ENCODE results near the gene ARID3A. TPM values are rescaled to one million over a fixed set of nuclear protein-coding genes. Genes with fewer than 3 reads are reported as not detected.

Gene ARID3A
- total and polyA plus RNA-seq, 7 experiments from 2014 or later = 0.57 to 33.1 (median 8.6) TPM

DNA sequence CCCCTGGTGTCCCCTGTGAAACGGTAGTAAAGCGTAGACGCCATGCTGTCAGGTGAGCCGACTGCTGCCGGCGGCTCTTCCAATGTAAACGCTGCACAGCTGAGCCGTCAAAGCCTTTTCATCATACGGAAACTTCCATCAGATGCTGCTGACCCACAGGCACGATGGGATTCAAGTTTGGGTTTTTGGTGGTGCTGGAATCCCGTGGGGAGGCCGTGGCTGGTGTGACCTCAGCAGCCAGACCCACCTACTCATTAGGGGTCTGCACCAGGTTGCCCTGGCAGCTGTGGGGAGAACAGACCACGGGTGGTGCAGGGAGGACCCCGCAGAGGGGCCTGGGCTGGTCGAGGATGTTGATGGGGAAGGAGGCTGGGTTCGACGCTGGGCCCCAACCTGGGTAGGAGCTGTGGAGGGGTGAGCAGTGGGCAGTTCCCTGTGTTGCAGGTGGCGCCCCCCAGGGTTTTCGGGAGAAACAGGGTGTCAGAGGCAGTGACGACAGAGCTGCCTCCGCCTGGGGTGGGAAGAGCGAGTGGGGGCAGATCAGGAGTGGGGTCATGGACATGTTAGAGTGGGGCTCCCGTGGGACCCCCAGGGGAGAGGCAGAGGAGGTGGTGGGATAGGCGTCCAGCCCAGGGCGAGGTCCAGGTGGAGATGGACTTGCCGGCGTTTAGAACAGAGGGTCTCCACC lies 81.0 kb downstream of the ARID3A start:
- H3K4me1 ChIP-seq (ENCODE audit: control insufficient read depth in 2 of 2, insufficient read depth in 2 of 2, low read length in 2 of 2) = peaks cover 0 to under 1% of the 10 kb centered on the region in 2 donors
- Mint-ChIP-seq H3K4me1 (peaks cover 0 to 8% (median 0%) of the 10 kb centered on the region in 7 donors), H3K27me3 (peaks cover 0 to 6% (median 0%) of the 10 kb centered on the region in 5 donors), H3K36me3 (peaks cover 0 to 3% (median 0%) of the 10 kb centered on the region in 5 donors), H3K9me3 (peaks cover 0 to 2% (median 0%) of the 10 kb centered on the region in 11 donors), H3K27ac (peak overlapping the region in 1 of 9 donors; percentile 48), H3K4me3 (peak overlapping the region in 1 of 10 donors; percentile 9)
- CTCF ChIA-PET = interaction anchor here (0.9 kb wide), 1 partner anchor 9 kb away, joined by 3 read pairs; no protein-coding TSS in a partner anchor
- no peaks in the 10 kb centered on the region for H3K9me3 ChIP-seq (ENCODE audit: control insufficient read depth in 2 of 3, low read length in 3 of 3)
- H3K36me3 ChIP-seq (ENCODE audit: control insufficient read depth in 2 of 3, insufficient read depth in 3 of 3, low read length in 3 of 3) = peaks cover 0 to 27% (median 0%) of the 10 kb centered on the region in 3 experiments
- H3K27me3 ChIP-seq (ENCODE audit: control insufficient read depth in 2 of 2, insufficient read depth in 2 of 2, low read length in 2 of 2) = no peaks in the 10 kb centered on the region
- POLR2A ChIA-PET = interaction anchor here (0.7 to 1.3 kb wide), 4 partner anchors 9 to 77 kb away, joined by 3 to 4 read pairs (median 3); no protein-coding TSS in a partner anchor
- intact Hi-C loops (cut with micrococcal nuclease) = no loop called here
- H3K4me3 ChIP-seq (ENCODE audit: low read length) = no peak overlapping the region
- no peak for ATAC-seq
- H3K27ac ChIP-seq (ENCODE audit: low read depth, low read length) = no peak overlapping the region
- DNase-seq = no peak

DNA sequence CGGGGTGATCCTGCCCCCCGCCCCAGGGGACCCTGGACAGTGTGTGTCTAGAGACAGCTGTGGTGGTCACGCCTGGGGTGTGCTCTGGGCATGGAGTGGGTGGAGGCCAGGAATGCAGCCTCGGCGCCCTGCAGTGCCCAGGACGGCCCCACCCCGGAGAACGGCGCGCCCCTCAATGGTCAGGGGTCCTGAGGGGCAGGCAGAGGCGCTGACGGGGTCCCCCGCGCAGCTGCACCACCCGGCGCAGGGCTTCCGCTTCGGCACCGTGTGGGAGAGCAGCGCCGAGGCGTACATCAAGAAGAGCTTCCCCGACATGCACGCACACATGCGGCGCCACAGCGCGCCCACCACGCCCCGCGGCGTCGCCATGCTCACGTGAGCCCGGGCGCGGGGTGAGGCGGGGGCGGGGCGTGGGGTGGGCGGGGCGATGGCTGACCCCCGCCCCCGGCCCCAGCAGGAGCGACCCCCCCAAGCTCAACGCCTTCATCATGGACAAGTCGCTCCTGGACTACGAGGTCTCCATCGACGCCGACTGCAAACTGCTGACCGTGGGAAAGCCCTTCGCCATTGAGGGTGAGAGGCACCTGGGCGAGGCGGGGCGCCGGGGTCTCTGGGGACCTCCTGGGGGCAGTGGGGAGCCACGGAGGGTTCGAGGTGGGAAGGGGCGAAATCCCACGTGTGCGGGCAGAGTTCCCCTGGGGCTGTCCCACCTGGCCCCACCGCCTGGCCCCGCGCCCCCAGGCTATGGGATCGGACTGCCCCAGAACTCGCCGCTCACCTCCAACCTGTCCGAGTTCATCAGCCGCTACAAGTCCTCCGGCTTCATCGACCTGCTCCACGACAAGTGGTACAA lies 81.8 kb downstream of the ARID3A start:
- intact Hi-C loops (cut with micrococcal nuclease) = no loop called here
- no peaks in the 10 kb centered on the region for H3K4me1 ChIP-seq (ENCODE audit: control insufficient read depth in 2 of 2, insufficient read depth in 2 of 2, low read length in 2 of 2)
- Mint-ChIP-seq H3K27ac (no peak overlapping the region), H3K27me3 (peaks cover 0 to 2% (median 0%) of the 10 kb centered on the region in 5 donors), H3K36me3 (peaks cover 0 to 3% (median 0%) of the 10 kb centered on the region in 5 donors), H3K9me3 (peaks cover 0 to 2% (median 0%) of the 10 kb centered on the region in 11 donors), H3K4me3 (no peak overlapping the region), H3K4me1 (peaks cover 0 to 8% (median 0%) of the 10 kb centered on the region in 7 donors)
- H3K9me3 ChIP-seq (ENCODE audit: control insufficient read depth in 2 of 3, low read length in 3 of 3) = no peaks in the 10 kb centered on the region
- ATAC-seq = no peak
- CTCF ChIA-PET = interaction anchor here (0.9 kb wide), 1 partner anchor 10 kb away, joined by 3 read pairs; no protein-coding TSS in a partner anchor
- DNase-seq = no peak
- H3K27ac ChIP-seq (ENCODE audit: low read depth, low read length) = no peak overlapping the region
- no peak overlapping the region for H3K4me3 ChIP-seq (ENCODE audit: low read length)
- H3K27me3 ChIP-seq (ENCODE audit: control insufficient read depth in 2 of 2, insufficient read depth in 2 of 2, low read length in 2 of 2) = no peaks in the 10 kb centered on the region
- POLR2A ChIA-PET = interaction anchor here (0.7 to 1.3 kb wide), 3 partner anchors 8 to 76 kb away, joined by 3 read pairs; no protein-coding TSS in a partner anchor
- H3K36me3 ChIP-seq (ENCODE audit: control insufficient read depth in 2 of 3, insufficient read depth in 3 of 3, low read length in 3 of 3) = peaks cover 0 to 34% (median 0%) of the 10 kb centered on the region in 3 experiments

DNA sequence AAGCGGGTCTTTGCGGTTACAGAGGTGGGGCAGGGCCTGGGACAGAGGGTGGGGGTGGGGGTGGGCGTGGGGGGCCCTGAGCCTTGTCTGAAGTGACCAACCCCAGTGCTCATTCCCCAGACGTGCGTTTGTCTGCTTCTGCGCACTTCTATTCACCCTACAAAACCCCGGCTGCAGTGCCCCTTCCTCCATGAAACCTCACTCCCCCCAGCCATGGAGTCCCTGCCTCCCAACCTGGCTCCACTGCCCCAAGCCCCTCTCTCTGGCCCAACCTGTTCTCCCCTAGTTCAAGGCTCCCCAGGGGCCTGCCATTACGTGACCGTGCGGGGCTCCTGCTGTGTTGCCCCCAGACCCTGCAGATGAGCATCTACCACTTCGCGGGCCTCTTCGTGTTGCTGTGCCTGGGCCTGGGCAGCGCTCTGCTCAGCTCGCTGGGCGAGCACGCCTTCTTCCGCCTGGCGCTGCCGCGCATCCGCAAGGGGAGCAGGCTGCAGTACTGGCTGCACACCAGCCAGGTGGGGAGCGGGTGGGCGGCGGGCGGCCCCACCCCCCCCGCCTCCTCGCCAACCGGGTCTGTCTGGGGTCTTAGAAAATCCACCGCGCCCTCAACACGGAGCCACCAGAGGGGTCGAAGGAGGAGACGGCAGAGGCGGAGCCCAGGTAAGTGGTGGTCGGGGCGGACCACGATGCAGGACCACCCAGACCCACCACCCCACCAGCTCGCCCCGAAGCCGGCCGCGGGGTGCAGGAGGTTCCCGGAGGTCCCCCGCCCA lies 82.6 kb downstream of the ARID3A start:
- no peak overlapping the region for H3K27ac Mint-ChIP-seq
- H3K4me3 Mint-ChIP-seq = no peak overlapping the region
- Histone ChIP-seq H3K9me3 (ENCODE audit: control insufficient read depth in 2 of 3, low read length in 3 of 3) (no peaks in the 10 kb centered on the region), H3K4me1 (ENCODE audit: control insufficient read depth in 2 of 2, insufficient read depth in 2 of 2, low read length in 2 of 2) (no peaks in the 10 kb centered on the region), H3K27me3 (ENCODE audit: control insufficient read depth in 2 of 2, insufficient read depth in 2 of 2, low read length in 2 of 2) (no peaks in the 10 kb centered on the region), H3K4me3 (ENCODE audit: low read length) (no peak overlapping the region), H3K27ac (ENCODE audit: low read depth, low read length) (no peak overlapping the region), H3K36me3 (ENCODE audit: control insufficient read depth in 2 of 3, insufficient read depth in 3 of 3, low read length in 3 of 3) (peaks cover 0 to 43% (median 0%) of the 10 kb centered on the region in 3 experiments)
- no peak for ATAC-seq
- intact Hi-C loops (cut with micrococcal nuclease) = no loop called here
- CTCF ChIA-PET = no interaction called here
- peaks cover 0 to 3% (median 0%) of the 10 kb centered on the region in 5 donors for H3K36me3 Mint-ChIP-seq
- POLR2A ChIA-PET = no interaction called here
- no peaks in the 10 kb centered on the region for H3K27me3 Mint-ChIP-seq
- peaks cover 0 to 2% (median 0%) of the 10 kb centered on the region in 11 donors for H3K9me3 Mint-ChIP-seq
- DNase-seq = no peak
- peaks cover 0 to 8% (median 0%) of the 10 kb centered on the region in 7 donors for H3K4me1 Mint-ChIP-seq

DNA sequence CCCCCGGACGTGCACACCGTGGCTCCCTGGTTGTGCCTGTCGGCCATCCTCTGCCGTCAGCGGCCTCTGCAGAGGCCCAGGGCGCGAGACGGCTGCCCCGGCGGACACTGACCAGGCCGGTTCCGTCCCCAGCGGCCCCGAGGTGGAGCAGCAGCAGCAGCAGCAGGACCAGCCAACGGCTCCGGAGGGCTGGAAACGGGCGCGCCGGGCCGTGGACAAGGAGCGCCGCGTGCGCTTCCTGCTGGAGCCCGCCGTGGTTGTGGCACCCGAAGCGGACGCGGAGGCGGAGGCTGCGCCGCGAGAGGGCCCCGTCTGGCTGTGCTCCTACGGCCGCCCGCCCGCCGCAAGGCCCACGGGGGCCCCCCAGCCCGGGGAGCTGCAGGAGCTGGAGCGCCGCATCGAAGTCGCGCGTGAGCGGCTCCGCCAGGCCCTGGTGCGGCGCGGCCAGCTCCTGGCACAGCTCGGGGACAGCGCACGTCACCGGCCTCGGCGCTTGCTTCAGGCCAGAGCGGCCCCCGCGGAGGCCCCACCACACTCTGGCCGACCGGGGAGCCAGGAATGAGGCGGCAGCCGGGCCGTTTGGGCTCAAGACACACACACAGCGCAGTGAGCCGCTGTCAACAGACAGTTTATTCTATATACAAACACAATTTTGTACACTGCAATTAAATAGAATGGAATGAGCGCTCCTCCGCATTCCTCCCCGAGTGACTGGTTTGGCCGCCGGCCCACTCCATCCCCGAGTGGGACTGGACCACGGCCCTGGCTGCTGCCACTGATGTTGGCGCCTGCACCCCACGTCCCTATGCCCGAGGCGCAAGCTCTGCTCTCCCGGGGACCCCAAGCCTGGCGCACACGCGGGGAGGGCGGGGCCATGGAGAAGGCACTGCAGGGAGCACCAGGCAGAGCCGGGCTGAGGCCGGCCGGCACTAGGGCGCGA lies 83.5 kb downstream of the ARID3A start:
- H3K9me3 Mint-ChIP-seq = peaks cover 0 to 2% (median 0%) of the 10 kb centered on the region in 11 donors
- H3K9me3 ChIP-seq (ENCODE audit: control insufficient read depth in 2 of 3, low read length in 3 of 3) = no peaks in the 10 kb centered on the region
- no peak overlapping the region for H3K27ac Mint-ChIP-seq
- peaks cover 0 to 8% (median 0%) of the 10 kb centered on the region in 7 donors for H3K4me1 Mint-ChIP-seq
- H3K36me3 Mint-ChIP-seq = peaks cover 0 to 4% (median 0%) of the 10 kb centered on the region in 5 donors
- no peaks in the 10 kb centered on the region for H3K27me3 ChIP-seq (ENCODE audit: control insufficient read depth in 2 of 2, insufficient read depth in 2 of 2, low read length in 2 of 2)
- POLR2A ChIA-PET = no interaction called here
- no peak overlapping the region for H3K4me3 ChIP-seq (ENCODE audit: low read length)
- CTCF ChIA-PET = no interaction called here
- H3K27me3 Mint-ChIP-seq = no peaks in the 10 kb centered on the region
- H3K4me1 ChIP-seq (ENCODE audit: control insufficient read depth in 2 of 2, insufficient read depth in 2 of 2, low read length in 2 of 2) = no peaks in the 10 kb centered on the region
- no peak overlapping the region for H3K27ac ChIP-seq (ENCODE audit: low read depth, low read length)
- no peak for ATAC-seq
- no peak overlapping the region for H3K4me3 Mint-ChIP-seq
- peaks cover 0 to 51% (median 0%) of the 10 kb centered on the region in 3 experiments for H3K36me3 ChIP-seq (ENCODE audit: control insufficient read depth in 2 of 3, insufficient read depth in 3 of 3, low read length in 3 of 3)
- DNase-seq = no peak
- intact Hi-C loops (cut with micrococcal nuclease) = no loop called here

DNA sequence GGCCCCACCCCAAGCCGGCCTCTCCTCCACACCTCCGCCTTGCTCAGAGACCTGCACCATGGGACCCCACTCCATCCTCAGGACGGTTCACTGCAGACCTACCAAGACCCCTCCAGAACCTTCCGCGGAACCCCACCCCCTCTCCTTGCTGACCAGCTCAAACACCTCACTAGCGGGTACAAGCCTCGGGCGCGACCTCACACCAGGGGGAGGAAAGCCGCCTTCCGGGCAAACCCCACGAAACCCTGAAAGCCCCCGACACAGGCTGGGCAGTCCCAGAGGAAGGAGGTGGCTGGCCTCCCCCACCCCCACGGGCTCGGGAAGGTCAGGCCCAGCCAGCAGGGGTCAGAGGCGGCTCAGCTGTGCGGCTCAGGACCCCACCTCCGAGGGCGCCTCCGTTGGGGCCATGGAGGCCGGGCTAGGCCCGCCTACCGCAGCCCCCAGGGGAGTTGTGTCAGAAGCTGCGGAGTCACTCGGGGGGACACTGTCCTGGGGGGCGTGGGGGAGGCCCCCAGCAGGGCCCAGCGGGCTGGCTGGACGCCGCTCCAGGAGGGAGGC lies 84.2 kb downstream of the ARID3A start:
- H3K4me1 ChIP-seq (ENCODE audit: control insufficient read depth in 2 of 2, insufficient read depth in 2 of 2, low read length in 2 of 2) = no peaks in the 10 kb centered on the region
- H3K9me3 ChIP-seq (ENCODE audit: control insufficient read depth in 2 of 3, low read length in 3 of 3) = no peaks in the 10 kb centered on the region
- H3K27me3 ChIP-seq (ENCODE audit: control insufficient read depth in 2 of 2, insufficient read depth in 2 of 2, low read length in 2 of 2) = no peaks in the 10 kb centered on the region
- POLR2A ChIA-PET = no interaction called here
- no peak overlapping the region for H3K4me3 Mint-ChIP-seq
- no peak overlapping the region for H3K27ac Mint-ChIP-seq
- H3K36me3 Mint-ChIP-seq = peaks cover 0 to 4% (median 0%) of the 10 kb centered on the region in 5 donors
- no peak for DNase-seq
- no peaks in the 10 kb centered on the region for H3K27me3 Mint-ChIP-seq
- intact Hi-C loops (cut with micrococcal nuclease) = no loop called here
- H3K4me1 Mint-ChIP-seq = peaks cover 0 to 10% (median 0%) of the 10 kb centered on the region in 7 donors
- no peak overlapping the region for H3K27ac ChIP-seq (ENCODE audit: low read depth, low read length)
- H3K9me3 Mint-ChIP-seq = peaks cover 0 to 2% (median 0%) of the 10 kb centered on the region in 11 donors
- ATAC-seq = no peak
- no peak overlapping the region for H3K4me3 ChIP-seq (ENCODE audit: low read length)
- H3K36me3 ChIP-seq (ENCODE audit: control insufficient read depth in 2 of 3, insufficient read depth in 3 of 3, low read length in 3 of 3) = peaks cover 0 to 59% (median 0%) of the 10 kb centered on the region in 3 experiments
- CTCF ChIA-PET = no interaction called here
